HUES64 (cell line): ENCODE data around the gene COL1A2. TPM values are rescaled to one million over a fixed set of nuclear protein-coding genes. Genes with fewer than 3 reads are reported as not detected.
A peak's percentile ranks its signal among the peaks of the same experiment; 100 is the strongest.

ENCODE experiments used
- H3K27ac ChIP-seq: 2 replicates; pipeline ENCODE4 v1.7.0; 2013; ENCODE audit warnings: low read depth, low read length, inconsistent platforms
- H3K27me3 ChIP-seq: 2 replicates; pipeline ENCODE4 v1.6.1; 2013; ENCODE audit warnings: mild to moderate bottlenecking, low read length; ENCODE audit not compliant: insufficient read depth
- H3K36me3 ChIP-seq: 2 replicates; pipeline ENCODE4 v1.6.1; 2013; ENCODE audit warnings: mild to moderate bottlenecking, low read length; ENCODE audit not compliant: insufficient read depth
- H3K4me1 ChIP-seq: 2 replicates; pipeline ENCODE4 v1.6.1; 2013; ENCODE audit warnings: mild to moderate bottlenecking, low read length, moderate library complexity; ENCODE audit not compliant: insufficient read depth
- H3K4me3 ChIP-seq: 2 replicates; pipeline ENCODE4 v1.5.1; 2013; ENCODE audit warnings: mild to moderate bottlenecking, low read length, moderate library complexity
- H3K9ac ChIP-seq: 2 replicates; pipeline ENCODE4 v1.6.1; 2013; ENCODE audit warnings: mild to moderate bottlenecking, low read depth, low read length
- H3K9me3 ChIP-seq: 2 replicates; pipeline ENCODE4 v1.6.1; 2013; ENCODE audit warnings: low read depth, low read length; ENCODE audit not compliant: insufficient read depth
- WGBS: fragments of 150-250, 120-280 bp; methylation state at CpG from one replicate; pipeline ENCODE4 v1.1.7; 2013; ENCODE audit warnings: missing lambda C conversion rate; 5-methylcytosine and 5-hydroxymethylcytosine counted together
- polyA plus RNA-seq, 2 experiments: library from polyadenylated mRNA; stranded (reverse); fragments of 50-300 nt; gene quantifications; one replicate each; pipeline ENCODE4 v1.2.3, GENCODE V29; 2013

Gene COL1A2
- polyA plus RNA-seq (2013, experiment 1 of 2), result 44.4 TPM
- polyA plus RNA-seq (2013, experiment 2 of 2), result 62.5 TPM

DNA sequence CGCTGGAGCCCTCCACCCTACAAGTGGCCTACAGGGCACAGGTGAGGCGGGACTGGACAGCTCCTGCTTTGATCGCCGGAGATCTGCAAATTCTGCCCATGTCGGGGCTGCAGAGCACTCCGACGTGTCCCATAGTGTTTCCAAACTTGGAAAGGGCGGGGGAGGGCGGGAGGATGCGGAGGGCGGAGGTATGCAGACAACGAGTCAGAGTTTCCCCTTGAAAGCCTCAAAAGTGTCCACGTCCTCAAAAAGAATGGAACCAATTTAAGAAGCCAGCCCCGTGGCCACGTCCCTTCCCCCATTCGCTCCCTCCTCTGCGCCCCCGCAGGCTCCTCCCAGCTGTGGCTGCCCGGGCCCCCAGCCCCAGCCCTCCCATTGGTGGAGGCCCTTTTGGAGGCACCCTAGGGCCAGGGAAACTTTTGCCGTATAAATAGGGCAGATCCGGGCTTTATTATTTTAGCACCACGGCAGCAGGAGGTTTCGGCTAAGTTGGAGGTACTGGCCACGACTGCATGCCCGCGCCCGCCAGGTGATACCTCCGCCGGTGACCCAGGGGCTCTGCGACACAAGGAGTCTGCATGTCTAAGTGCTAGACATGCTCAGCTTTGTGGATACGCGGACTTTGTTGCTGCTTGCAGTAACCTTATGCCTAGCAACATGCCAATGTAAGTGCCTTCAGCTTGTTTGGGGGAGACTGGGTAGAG is at the start of gene COL1A2:
TSS of gene COL1A2 (plus strand) at position 459 of the 704 bp plus-strand sequence. CDS start at position 596, 137 bp downstream.
- Histone ChIP-seq H3K9me3 (no peaks in the 10 kb centered on the region), H3K27ac (peak within 1 kb of the TSS; percentile 14; the same call in 1 of the 2 replicates), H3K36me3 (peaks cover 20% of the 10 kb centered on the region), H3K4me3 (peak within 1 kb of the TSS; percentile 63), H3K27me3 (0 out of 2 replicates have a peak, but pooled peaks cover 6% of the 10 kb centered on the region), H3K9ac (peak within 1 kb of the TSS; percentile 73), H3K4me1 (peaks cover 28% of the 10 kb centered on the region)
- 2% methylated on average over 32 of the region's 32 CpGs for WGBS

DNA sequence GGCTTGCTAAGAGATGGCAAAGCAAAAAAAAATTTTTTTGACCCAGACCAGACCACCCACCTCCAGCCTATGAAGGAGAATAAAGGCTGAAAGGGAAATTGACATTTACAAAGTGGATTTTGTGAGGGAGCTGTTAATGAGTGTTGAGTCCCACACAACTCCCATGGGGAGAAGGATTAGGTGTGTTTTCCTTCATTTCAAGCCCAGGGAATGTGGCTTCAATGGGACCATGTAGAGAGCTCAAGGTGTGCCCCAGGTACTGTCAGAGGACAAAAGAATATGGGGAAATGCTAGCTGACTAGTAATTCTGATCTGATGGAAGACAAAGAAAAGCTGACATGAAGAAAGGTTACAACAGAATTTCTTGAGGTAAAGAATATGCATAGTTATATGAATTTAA is 48.8 kb upstream of the COL1A2 start:
- H3K36me3 ChIP-seq, result no peaks in the 10 kb centered on the region
- H3K4me1 ChIP-seq, result peaks cover 20% of the 10 kb centered on the region
- H3K27me3 ChIP-seq, result no peaks in the 10 kb centered on the region
- no peak overlapping the region for H3K9ac ChIP-seq
- no peak overlapping the region for H3K27ac ChIP-seq
- no peak overlapping the region for H3K4me3 ChIP-seq
- no peaks in the 10 kb centered on the region for H3K9me3 ChIP-seq

DNA sequence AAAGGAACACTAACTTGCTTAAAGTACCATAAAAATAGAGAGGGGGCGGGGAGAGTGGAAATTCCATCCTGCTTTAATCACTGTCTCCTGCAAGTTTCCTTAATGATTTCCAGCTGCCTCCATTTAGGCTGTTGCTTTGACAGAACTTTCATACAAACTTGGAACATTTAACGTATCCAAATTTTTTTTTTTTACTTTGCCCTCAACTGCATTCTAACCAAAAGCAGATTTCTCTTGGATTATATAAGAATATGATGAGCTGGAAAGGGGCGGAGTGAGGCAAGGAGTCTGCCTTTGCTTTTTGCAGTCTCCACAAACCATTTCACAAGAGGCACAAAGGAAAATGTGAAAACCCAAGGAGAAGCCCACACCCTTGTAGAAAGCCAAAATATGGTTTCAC is 46.6 kb upstream of the COL1A2 start:
- Histone ChIP-seq H3K9me3 (no peaks in the 10 kb centered on the region), H3K27ac (no peak overlapping the region), H3K27me3 (no peaks in the 10 kb centered on the region), H3K36me3 (no peaks in the 10 kb centered on the region), H3K9ac (no peak overlapping the region), H3K4me1 (peaks cover 20% of the 10 kb centered on the region), H3K4me3 (no peak overlapping the region)
- WGBS, result 69% methylated on average over 3 of the region's 3 CpGs

DNA sequence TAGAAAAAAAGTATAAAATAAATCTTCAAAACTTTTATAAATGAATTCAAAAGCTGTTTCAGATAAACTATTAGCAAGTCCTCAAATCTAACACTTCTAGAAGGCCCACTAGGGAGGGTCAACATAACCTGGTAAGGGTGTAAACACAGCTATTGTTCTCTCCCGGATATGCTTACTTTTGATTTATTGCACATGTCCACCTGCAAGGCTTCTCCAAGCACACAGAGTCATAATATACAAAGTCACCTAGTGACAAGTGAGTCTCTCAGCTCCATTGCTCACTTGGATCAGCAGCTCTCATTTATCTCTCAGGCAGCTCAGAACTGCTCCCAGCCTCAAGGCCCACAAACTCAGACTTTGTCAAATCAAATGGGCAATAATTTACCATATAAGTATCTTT is 44.0 kb upstream of the COL1A2 start:
- Histone ChIP-seq H3K9ac (no peak overlapping the region), H3K9me3 (no peaks in the 10 kb centered on the region), H3K36me3 (no peaks in the 10 kb centered on the region), H3K27ac (no peak overlapping the region), H3K4me3 (no peak overlapping the region), H3K4me1 (peaks cover 15% of the 10 kb centered on the region), H3K27me3 (no peaks in the 10 kb centered on the region)
- WGBS, result 97% methylated on average over 1 of the region's 1 CpG

DNA sequence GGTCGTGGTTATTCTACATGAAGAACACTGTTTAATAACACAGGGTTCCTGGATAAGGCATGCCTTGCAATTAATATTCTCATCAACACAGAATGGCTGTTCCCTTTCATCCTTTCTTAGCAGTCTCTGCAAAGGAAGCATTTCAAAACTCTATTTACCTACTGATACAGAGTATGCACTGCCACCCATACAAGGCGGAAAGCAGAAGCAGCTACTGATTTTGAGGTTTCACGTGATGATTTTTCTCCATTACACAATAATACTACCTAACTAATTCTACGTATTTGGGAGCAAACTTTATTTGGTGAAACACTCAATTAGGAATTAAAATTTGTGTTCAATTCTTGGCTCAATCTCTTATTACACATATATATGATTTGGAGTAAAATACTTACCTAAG is 43.0 kb upstream of the COL1A2 start:
- no peaks in the 10 kb centered on the region for H3K36me3 ChIP-seq
- 94% methylated on average over 4 of the region's 4 CpGs for WGBS
- peaks cover 10% of the 10 kb centered on the region for H3K4me1 ChIP-seq
- no peak overlapping the region for H3K27ac ChIP-seq
- no peak overlapping the region for H3K4me3 ChIP-seq
- H3K9me3 ChIP-seq, result no peaks in the 10 kb centered on the region
- H3K9ac ChIP-seq, result no peak overlapping the region
- no peaks in the 10 kb centered on the region for H3K27me3 ChIP-seq

DNA sequence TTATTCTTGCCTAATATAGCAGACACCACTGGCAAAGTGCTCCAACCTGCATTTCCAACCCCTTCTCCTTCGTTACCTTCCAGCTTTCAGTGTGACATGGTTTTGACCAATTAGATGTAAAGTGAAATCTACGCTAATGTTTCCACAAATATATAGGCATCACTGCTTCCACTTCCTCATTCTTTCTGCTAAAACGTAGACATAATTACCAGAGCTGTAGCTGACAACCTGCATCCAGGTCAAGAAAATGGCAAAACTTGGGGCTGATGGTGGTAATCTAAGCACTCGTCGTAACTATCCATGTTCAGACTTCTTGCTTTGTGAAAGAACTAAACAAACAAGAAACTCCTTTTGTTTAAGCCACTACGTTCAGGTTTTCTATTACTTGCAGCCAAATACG is 41.8 kb upstream of the COL1A2 start:
- H3K27me3 ChIP-seq, result no peaks in the 10 kb centered on the region
- no peak overlapping the region for H3K4me3 ChIP-seq
- H3K9ac ChIP-seq, result no peak overlapping the region
- WGBS, result 95% methylated on average over 7 of the region's 7 CpGs
- no peaks in the 10 kb centered on the region for H3K9me3 ChIP-seq
- H3K36me3 ChIP-seq, result no peaks in the 10 kb centered on the region
- peaks cover 8% of the 10 kb centered on the region for H3K4me1 ChIP-seq
- no peak overlapping the region for H3K27ac ChIP-seq

DNA sequence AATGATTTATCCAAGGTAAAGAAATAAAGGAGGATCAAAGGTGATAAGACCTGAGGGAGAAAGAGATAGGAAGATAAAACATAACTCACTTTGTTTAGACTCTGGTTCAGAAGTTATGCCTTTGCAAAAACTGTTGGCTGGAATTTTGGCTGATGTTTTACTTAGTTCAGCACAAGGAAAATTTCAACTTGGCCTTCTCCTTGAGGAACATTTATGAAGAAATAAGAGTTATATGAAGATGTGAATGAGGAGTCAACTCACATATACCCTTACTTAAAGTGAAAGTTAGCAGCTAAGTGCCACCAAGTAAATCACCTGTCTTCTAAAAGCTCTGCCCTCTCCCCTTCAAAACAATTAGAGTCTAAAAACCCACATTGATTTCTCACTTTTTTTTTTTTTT is 39.7 kb upstream of the COL1A2 start:
- no peak overlapping the region for H3K4me3 ChIP-seq
- H3K9ac ChIP-seq, result no peak overlapping the region
- no peaks in the 10 kb centered on the region for H3K27me3 ChIP-seq
- no peaks in the 10 kb centered on the region; the same call in 1 of the 2 replicates for H3K9me3 ChIP-seq
- H3K36me3 ChIP-seq, result no peaks in the 10 kb centered on the region
- H3K4me1 ChIP-seq, result no peaks in the 10 kb centered on the region
- no peak overlapping the region for H3K27ac ChIP-seq

DNA sequence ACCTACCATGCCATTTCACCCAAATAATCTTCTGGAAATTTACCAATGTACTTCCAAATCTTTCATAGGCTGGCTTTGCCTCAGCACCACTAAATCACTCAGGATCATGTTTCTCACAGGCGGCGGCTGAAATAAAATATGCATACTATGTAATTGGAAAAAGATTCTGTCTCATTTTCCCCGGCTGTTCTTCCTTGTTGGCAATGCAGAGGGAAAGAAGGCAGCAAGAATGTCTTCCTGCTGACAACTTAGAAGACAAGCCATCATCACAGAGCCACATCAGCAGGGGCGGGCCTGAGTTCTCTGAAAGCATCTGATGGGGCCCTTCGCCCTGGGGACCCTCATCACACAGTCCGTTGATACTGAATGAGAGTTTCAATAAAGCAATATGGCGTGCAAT is 39.2 kb upstream of the COL1A2 start:
- Histone ChIP-seq H3K4me1 (no peaks in the 10 kb centered on the region), H3K27me3 (no peaks in the 10 kb centered on the region), H3K36me3 (no peaks in the 10 kb centered on the region), H3K9me3 (no peaks in the 10 kb centered on the region; the same call in 1 of the 2 replicates), H3K9ac (no peak overlapping the region), H3K27ac (no peak overlapping the region), H3K4me3 (no peak overlapping the region)
- WGBS, result 94% methylated on average over 7 of the region's 7 CpGs

DNA sequence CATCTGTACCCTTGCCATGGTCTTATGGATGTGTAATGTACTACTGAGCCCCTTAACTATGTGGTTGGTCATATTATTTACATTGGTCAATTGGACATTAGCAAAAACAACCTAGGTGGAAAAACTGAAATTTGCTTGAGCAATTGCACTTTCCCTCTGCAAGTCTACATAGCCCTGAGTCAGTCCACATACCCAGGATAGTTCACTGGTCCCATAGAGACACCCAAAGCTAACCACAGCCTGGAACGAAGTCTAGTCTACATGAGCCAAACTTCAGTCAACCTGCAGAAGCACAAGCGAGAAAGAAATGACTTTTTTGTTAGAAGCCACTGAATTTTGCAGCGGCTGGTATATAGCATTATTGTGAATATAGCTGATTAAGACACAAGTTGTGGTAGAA is 37.6 kb upstream of the COL1A2 start:
- Histone ChIP-seq H3K36me3 (no peaks in the 10 kb centered on the region), H3K27ac (no peak overlapping the region), H3K4me1 (no peaks in the 10 kb centered on the region), H3K27me3 (no peaks in the 10 kb centered on the region), H3K9ac (no peak overlapping the region), H3K9me3 (no peaks in the 10 kb centered on the region; the same call in 1 of the 2 replicates), H3K4me3 (no peak overlapping the region)
- WGBS, result 100% methylated on average over 3 of the region's 3 CpGs

DNA sequence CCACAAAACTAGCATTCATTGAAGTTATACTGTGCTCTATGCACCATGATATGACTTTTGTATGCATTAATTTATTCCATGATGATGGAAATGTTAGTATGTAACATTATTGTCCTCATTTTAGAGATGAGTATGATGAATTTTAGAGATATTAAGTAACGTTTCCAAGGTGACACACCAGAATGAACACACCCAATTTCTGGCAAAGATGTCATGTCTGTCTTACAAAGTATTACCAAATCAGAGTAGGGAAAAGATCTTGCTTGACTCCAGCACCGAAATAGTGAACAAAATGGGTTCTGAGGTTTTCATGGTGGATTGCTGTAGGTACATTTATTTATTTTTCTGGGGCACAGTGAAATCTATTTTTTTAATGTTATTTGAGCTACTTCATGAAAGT is 33.8 kb upstream of the COL1A2 start:
- H3K4me3 ChIP-seq, result no peak overlapping the region
- no peaks in the 10 kb centered on the region for H3K27me3 ChIP-seq
- H3K27ac ChIP-seq, result no peak overlapping the region
- 89% methylated on average over 2 of the region's 2 CpGs for WGBS
- H3K36me3 ChIP-seq, result no peaks in the 10 kb centered on the region
- H3K9ac ChIP-seq, result no peak overlapping the region
- H3K9me3 ChIP-seq, result no peaks in the 10 kb centered on the region; the same call in 1 of the 2 replicates
- H3K4me1 ChIP-seq, result no peaks in the 10 kb centered on the region

DNA sequence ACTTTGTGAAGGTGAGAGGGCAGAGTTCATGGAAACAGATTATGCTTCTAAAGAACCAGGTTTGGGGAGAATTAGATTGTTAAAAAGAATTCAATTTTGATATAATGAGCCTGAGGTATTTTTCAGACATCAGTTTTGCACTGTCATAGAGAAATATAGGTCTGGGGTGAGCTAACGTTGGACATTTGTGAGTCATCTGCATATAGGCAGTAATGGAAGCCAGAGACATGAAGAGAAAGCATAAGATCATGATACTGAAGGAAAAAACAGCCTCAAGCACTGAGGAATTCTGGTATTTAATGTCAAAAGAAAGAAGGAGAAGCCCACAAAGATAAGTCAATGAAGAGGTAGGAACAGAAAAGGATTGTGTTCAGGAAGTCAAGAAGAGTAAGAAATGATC is 32.4 kb upstream of the COL1A2 start:
- Histone ChIP-seq H3K9me3 (no peaks in the 10 kb centered on the region; the same call in 1 of the 2 replicates), H3K27me3 (no peaks in the 10 kb centered on the region), H3K27ac (no peak overlapping the region), H3K4me3 (no peak overlapping the region), H3K4me1 (no peaks in the 10 kb centered on the region), H3K9ac (no peak overlapping the region), H3K36me3 (no peaks in the 10 kb centered on the region)
- WGBS, result 90% methylated on average over 1 of the region's 1 CpG

DNA sequence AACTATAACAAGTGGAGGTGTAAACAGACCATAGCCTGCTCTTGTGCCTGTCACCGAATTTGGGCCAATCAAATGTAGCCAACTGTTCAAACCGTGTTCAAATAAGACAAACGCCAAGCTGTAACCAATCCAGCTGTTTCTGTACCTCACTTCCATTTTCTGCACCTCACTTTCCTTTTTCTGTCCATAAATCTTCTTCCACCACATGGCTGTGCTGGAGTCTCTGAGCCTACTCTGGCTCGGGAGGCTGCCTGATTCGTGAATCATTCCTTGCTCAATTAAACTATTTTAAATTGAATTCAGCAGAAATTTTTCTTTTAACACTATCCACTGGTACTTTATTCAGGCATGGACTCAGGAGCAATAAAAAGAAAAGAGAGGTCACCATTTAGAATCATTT is 29.9 kb upstream of the COL1A2 start:
- Histone ChIP-seq H3K36me3 (no peaks in the 10 kb centered on the region), H3K9me3 (no peaks in the 10 kb centered on the region), H3K27me3 (no peaks in the 10 kb centered on the region), H3K27ac (no peak overlapping the region), H3K4me1 (0 out of 2 replicates have a peak, but pooled peaks cover 3% of the 10 kb centered on the region), H3K4me3 (no peak overlapping the region), H3K9ac (no peak overlapping the region)
- 89% methylated on average over 5 of the region's 5 CpGs for WGBS
